SK-N-SH (cell line): ENCODE data around the gene TSHZ2. TPM values are rescaled to one million over a fixed set of nuclear protein-coding genes. Genes with fewer than 3 reads are reported as not detected.

Experiments used
- CTCF ChIA-PET: fragments of 300-600, 350-600 bp; formaldehyde crosslinking; extraction: SDS; loops from one replicate; lab custom pipeline; 2021; lab: Yijun Ruan, JAX
- POLR2A ChIA-PET: fragments of 350-600 bp; sonication (Branson Sonifier 250); formaldehyde crosslinking; extraction: SDS; loops from one replicate; lab custom pipeline; 2020; ENCODE audit warnings: antibody characterized with exemption, inconsistent platforms; lab: Yijun Ruan, JAX
- DNase-seq: peaks from one replicate; pipeline ENCODE4 v3.0.0; 2012
- H2AFZ ChIP-seq: fragments of 200-600 bp; sonication (generic); 2 replicates; pipeline ENCODE4 v1.8.1; 2016; ENCODE audit warnings: antibody characterized with exemption, mild to moderate bottlenecking, low read depth
- H3F3A ChIP-seq: fragments of 200-600 bp; sonication (generic); replicated peaks from 2 replicates; pipeline ENCODE3; 2016; ENCODE audit warnings: antibody characterized with exemption, mild to moderate bottlenecking; ENCODE audit not compliant: insufficient read depth
- H3K27ac ChIP-seq, 2 experiments: fragments of 200-500 bp in 1 of 2; fragments of 200-600 bp in 1 of 2; sonication (Bioruptor generic) in 1 of 2; sonication (generic), shearing (Covaris generic) in 1 of 2; 2 replicates each; pipeline versions ENCODE4 v1.5.1 to v1.6.1; 2014 to 2016; ENCODE audit warnings: low read depth in 2 of 2, inconsistent platforms in 1 of 2, low read length in 1 of 2, mild to moderate bottlenecking in 1 of 2, mixed read lengths in 1 of 2
- H3K27me3 ChIP-seq: fragments of 200-600 bp; sonication (generic), shearing (Covaris generic); 2 replicates; pipeline ENCODE4 v1.6.1; 2016; ENCODE audit warnings: mixed run types; ENCODE audit not compliant: insufficient read depth
- H3K36me3 ChIP-seq, 2 experiments: fragments of 200-500 bp in 1 of 2; fragments of 200-600 bp in 1 of 2; sonication (Bioruptor generic) in 1 of 2; sonication (generic) in 1 of 2; replicated peaks in 1 of 2; 2 replicates each; pipeline versions ENCODE3 to v1.5.1; 2014 to 2016; ENCODE audit warnings: low read length in 1 of 2, mild to moderate bottlenecking in 1 of 2; ENCODE audit not compliant: insufficient read depth in 2 of 2, control insufficient read depth in 1 of 2
- H3K4me1 ChIP-seq, 2 experiments: fragments of 200-500 bp in 1 of 2; fragments of 200-600 bp in 1 of 2; sonication (Bioruptor generic) in 1 of 2; sonication (generic), shearing (Covaris generic) in 1 of 2; 2 replicates each; pipeline versions ENCODE4 v1.5.1 to v1.6.1; 2014 to 2016; ENCODE audit warnings: low read depth in 1 of 2, low read length in 1 of 2, mixed run types in 1 of 2; ENCODE audit not compliant: insufficient read depth in 2 of 2, control insufficient read depth in 1 of 2
- H3K4me2 ChIP-seq: fragments of 200-600 bp; sonication (generic), shearing (Covaris generic); 2 replicates; pipeline ENCODE4 v1.6.1; 2017; ENCODE audit warnings: mixed run types
- H3K4me3 ChIP-seq, 2 experiments: fragments of 200-500 bp in 1 of 2; fragments of 200-600 bp in 1 of 2; sonication (Bioruptor generic) in 1 of 2; sonication (generic), shearing (Covaris generic) in 1 of 2; 2 replicates each; pipeline versions ENCODE4 v1.5.1 to v1.8.1; 2014 to 2016; ENCODE audit warnings: low read depth in 2 of 2, inconsistent platforms in 1 of 2, low read length in 1 of 2, mild to moderate bottlenecking in 1 of 2, mixed read lengths in 1 of 2, moderate library complexity in 1 of 2
- H3K79me2 ChIP-seq: fragments of 200-600 bp; sonication (generic); 2 replicates; pipeline ENCODE4 v1.8.1; 2017; ENCODE audit warnings: mild to moderate bottlenecking; ENCODE audit not compliant: insufficient read depth
- H3K9ac ChIP-seq: fragments of 200-600 bp; sonication (generic); 2 replicates; pipeline ENCODE4 v1.6.1; 2017; ENCODE audit warnings: mixed run types
- H3K9me2 ChIP-seq: fragments of 200-600 bp; sonication (generic); 2 replicates; pipeline ENCODE4 v1.6.1; 2017; ENCODE audit warnings: mixed run types
- H3K9me3 ChIP-seq: fragments of 200-600 bp; sonication (generic); 2 replicates; pipeline ENCODE4 v1.6.1; 2017; ENCODE audit warnings: mixed run types, mild to moderate bottlenecking, moderate library complexity
- H4K20me1 ChIP-seq: fragments of 200-600 bp; sonication (generic); 2 replicates; pipeline ENCODE4 v1.6.1; 2017; ENCODE audit warnings: mild to moderate bottlenecking, mixed run types; ENCODE audit not compliant: insufficient read depth
- EP300 ChIP-seq, 2 experiments: IDR thresholded peaks; 2 replicates each; pipeline versions ENCODE4 v1.4.0 to v1.6.1; 2012; ENCODE audit warnings: borderline replicate concordance in 1 of 2, low read depth in 1 of 2, low read length in 1 of 2
- FOSL2 ChIP-seq: IDR thresholded peaks from 2 replicates; pipeline ENCODE4 v1.4.0; 2012; ENCODE audit warnings: low read depth, mild to moderate bottlenecking, moderate library complexity, borderline replicate concordance
- FOXJ3 ChIP-seq: sonication (generic); formaldehyde crosslinking; IDR thresholded peaks from 2 replicates; pipeline ENCODE4 v1.5.1; 2020; ENCODE audit warnings: mild to moderate bottlenecking, missing genetic modification reagents
- FOXM1 ChIP-seq: IDR thresholded peaks from 2 replicates; pipeline ENCODE4 v1.4.0; 2012; ENCODE audit warnings: low read depth, mild to moderate bottlenecking
- GATA2 ChIP-seq: sonication (generic); formaldehyde crosslinking; IDR thresholded peaks from 2 replicates; pipeline ENCODE4 v1.5.0; 2020; ENCODE audit warnings: mild to moderate bottlenecking, missing genetic modification reagents
- JUND ChIP-seq: IDR thresholded peaks from 2 replicates; pipeline ENCODE4 v1.4.0; 2012
- MEF2A ChIP-seq: IDR thresholded peaks from 2 replicates; pipeline ENCODE4 v1.4.0; 2012; ENCODE audit warnings: low read depth, borderline replicate concordance
- NRF1 ChIP-seq: IDR thresholded peaks from 2 replicates; pipeline ENCODE4 v1.6.1; 2012; ENCODE audit warnings: low read depth, mild to moderate bottlenecking, low read length
- POLR2AphosphoS5 ChIP-seq: IDR thresholded peaks from 2 replicates; pipeline ENCODE4 v1.6.1; 2012; ENCODE audit warnings: low read depth, low read length
- RAD21 ChIP-seq: IDR thresholded peaks from 2 replicates; pipeline ENCODE4 v1.6.1; 2012; ENCODE audit warnings: mild to moderate bottlenecking, low read length
- RXRA ChIP-seq: IDR thresholded peaks from 2 replicates; pipeline ENCODE4 v1.4.0; 2012; ENCODE audit warnings: low read depth, mild to moderate bottlenecking, borderline replicate concordance
- SMC3 ChIP-seq: IDR thresholded peaks from 2 replicates; pipeline ENCODE4 v1.6.1; 2012; ENCODE audit warnings: low read depth, low read length, improper control_type of control experiment
- TCF12 ChIP-seq: IDR thresholded peaks from 2 replicates; pipeline ENCODE4 v1.4.0; 2012
- TEAD4 ChIP-seq: IDR thresholded peaks from 2 replicates; pipeline ENCODE4 v1.4.0; 2012; ENCODE audit warnings: mild to moderate bottlenecking, borderline replicate concordance; ENCODE audit not compliant: insufficient read depth
- YY1 ChIP-seq: IDR thresholded peaks from 2 replicates; pipeline ENCODE4 v1.4.0; 2012; ENCODE audit warnings: low read depth, mild to moderate bottlenecking
- WGBS: methylation state at CpG from one replicate; pipeline ENCODE4 v1.1.6; 2017; ENCODE audit warnings: low lambda C conversion rate; 5-methylcytosine and 5-hydroxymethylcytosine counted together
- polyA plus RNA-seq, 3 experiments: library from polyadenylated mRNA; depleted of rRNA; stranded (reverse); fragments of >200 nt; gene quantifications; 2 replicates each; pipeline ENCODE4 v1.2.3, GENCODE V29; 2012
- TF ChIP-seq, protein P1 (sequence below): fragments of 200-600 bp; sonication (generic); IDR thresholded peaks from 2 replicates; pipeline ENCODE4 v1.6.1; 2017; ENCODE audit warnings: antibody characterized with exemption, mild to moderate bottlenecking, moderate library complexity
- TF ChIP-seq, protein P2 (sequence below): fragments of 150-350 bp; IDR thresholded peaks from 2 replicates; pipeline ENCODE4 v1.6.1; 2016; ENCODE audit warnings: mild to moderate bottlenecking, low read depth, low read length

TSHZ2 gene
- polyA plus RNA-seq, 1 of the 3 experiments (the other 2 are of a cell fraction): 0.13 TPM

DNA sequence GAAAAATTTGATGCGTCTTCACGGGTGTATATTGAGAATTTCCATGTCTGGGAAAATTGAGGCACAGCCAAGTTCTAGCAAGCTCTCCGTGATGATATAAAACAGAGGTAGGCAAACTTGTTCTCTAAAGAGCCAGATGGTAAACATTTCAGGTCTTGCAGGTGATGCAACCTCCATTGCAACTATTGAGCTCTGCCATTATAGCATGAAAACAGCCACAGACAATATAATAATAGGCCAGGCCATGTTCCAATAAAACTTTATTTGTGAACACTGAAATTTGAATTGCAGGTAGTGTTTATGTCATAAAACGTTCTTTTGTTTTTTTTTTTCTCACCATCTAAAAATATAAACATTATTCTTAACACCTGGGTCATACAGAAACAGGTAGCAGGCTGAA, 453.3 kb downstream of the TSHZ2 start:
- Histone ChIP-seq H3K4me2 (no peak overlapping the region), H4K20me1 (no peaks in the 10 kb centered on the region), H3K27ac (no peak overlapping the region), H3K79me2 (no peaks in the 10 kb centered on the region), H3F3A (no peaks in the 10 kb centered on the region), H3K4me3 (no peak overlapping the region), H3K9me3 (no peaks in the 10 kb centered on the region), H3K27me3 (no peaks in the 10 kb centered on the region), H2AFZ (no peak overlapping the region), H3K9ac (no peak overlapping the region), H3K9me2 (no peaks in the 10 kb centered on the region), H3K4me1 (no peaks in the 10 kb centered on the region)
- CTCF ChIA-PET: no interaction called here
- WGBS: 48% methylated on average over 4 of the region's 4 CpGs
- POLR2A ChIA-PET: no interaction called here
- no peak for TF ChIP-seq FOXJ3 (CRISPR knock-in tag)
- no peak for TF ChIP-seq TCF12
- no peak for TF ChIP-seq FOXM1
- TF ChIP-seq, all 33 proteins: peak for 0
- H3K36me3 ChIP-seq: no peaks in the 10 kb centered on the region
- DNase-seq: no peak

DNA sequence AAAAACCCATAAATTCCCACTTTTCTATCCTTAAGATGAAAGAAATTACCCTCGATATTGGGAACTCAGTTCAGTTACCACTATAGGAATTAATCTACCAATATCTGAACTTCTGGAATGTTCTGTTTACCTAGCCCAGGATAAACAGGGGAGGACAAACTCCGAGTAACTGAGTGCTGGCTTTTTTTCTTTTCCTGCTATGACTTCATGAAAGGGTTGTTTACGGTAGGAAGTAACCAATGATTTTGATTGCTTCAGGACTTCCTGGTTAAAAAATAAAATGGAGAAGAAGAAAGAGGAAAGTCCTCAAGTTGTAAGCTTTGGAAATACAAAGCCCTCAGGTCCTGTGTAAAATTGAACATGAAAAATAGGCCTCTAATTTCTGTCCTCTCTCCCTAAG, 453.8 kb downstream of the TSHZ2 start:
- H3K9ac ChIP-seq: no peak overlapping the region
- no peak for DNase-seq
- TF ChIP-seq GATA2 (no peak), EP300 (IDR thresholded peaks at IDR 0.05; ENCODE audit: borderline replicate concordance in 1 of 2, low read depth in 1 of 2, low read length in 1 of 2) (no peak), POLR2AphosphoS5 (no peak), TEAD4 (no peak), NRF1 (no peak), MEF2A (no peak), FOSL2 (no peak), SMC3 (no peak), FOXJ3 (CRISPR knock-in tag) (no peak), RXRA (no peak), RAD21 (no peak), YY1 (no peak), JUND (no peak)
- TF ChIP-seq, protein P1, sequence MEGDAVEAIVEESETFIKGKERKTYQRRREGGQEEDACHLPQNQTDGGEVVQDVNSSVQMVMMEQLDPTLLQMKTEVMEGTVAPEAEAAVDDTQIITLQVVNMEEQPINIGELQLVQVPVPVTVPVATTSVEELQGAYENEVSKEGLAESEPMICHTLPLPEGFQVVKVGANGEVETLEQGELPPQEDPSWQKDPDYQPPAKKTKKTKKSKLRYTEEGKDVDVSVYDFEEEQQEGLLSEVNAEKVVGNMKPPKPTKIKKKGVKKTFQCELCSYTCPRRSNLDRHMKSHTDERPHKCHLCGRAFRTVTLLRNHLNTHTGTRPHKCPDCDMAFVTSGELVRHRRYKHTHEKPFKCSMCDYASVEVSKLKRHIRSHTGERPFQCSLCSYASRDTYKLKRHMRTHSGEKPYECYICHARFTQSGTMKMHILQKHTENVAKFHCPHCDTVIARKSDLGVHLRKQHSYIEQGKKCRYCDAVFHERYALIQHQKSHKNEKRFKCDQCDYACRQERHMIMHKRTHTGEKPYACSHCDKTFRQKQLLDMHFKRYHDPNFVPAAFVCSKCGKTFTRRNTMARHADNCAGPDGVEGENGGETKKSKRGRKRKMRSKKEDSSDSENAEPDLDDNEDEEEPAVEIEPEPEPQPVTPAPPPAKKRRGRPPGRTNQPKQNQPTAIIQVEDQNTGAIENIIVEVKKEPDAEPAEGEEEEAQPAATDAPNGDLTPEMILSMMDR: no peak
- TF ChIP-seq, protein P2, sequence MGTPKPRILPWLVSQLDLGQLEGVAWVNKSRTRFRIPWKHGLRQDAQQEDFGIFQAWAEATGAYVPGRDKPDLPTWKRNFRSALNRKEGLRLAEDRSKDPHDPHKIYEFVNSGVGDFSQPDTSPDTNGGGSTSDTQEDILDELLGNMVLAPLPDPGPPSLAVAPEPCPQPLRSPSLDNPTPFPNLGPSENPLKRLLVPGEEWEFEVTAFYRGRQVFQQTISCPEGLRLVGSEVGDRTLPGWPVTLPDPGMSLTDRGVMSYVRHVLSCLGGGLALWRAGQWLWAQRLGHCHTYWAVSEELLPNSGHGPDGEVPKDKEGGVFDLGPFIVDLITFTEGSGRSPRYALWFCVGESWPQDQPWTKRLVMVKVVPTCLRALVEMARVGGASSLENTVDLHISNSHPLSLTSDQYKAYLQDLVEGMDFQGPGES: no peak
- no peaks in the 10 kb centered on the region for H3K27me3 ChIP-seq
- H3F3A ChIP-seq: no peaks in the 10 kb centered on the region
- H4K20me1 ChIP-seq: no peaks in the 10 kb centered on the region
- H3K4me1 ChIP-seq: no peaks in the 10 kb centered on the region
- H3K4me2 ChIP-seq: no peak overlapping the region
- 23% methylated on average over 3 of the region's 3 CpGs for WGBS
- no peak overlapping the region for H2AFZ ChIP-seq
- ChIA-PET POLR2A (no interaction called here), CTCF (interaction anchor here (1.0 kb wide), 1 partner anchor 10 kb away, joined by 3 read pairs; no protein-coding TSS in a partner anchor)
- H3K4me3 ChIP-seq: no peak overlapping the region
- no peak overlapping the region for H3K27ac ChIP-seq
- no peaks in the 10 kb centered on the region for H3K9me3 ChIP-seq
- no peaks in the 10 kb centered on the region for H3K36me3 ChIP-seq
- no peaks in the 10 kb centered on the region for H3K9me2 ChIP-seq
- no peaks in the 10 kb centered on the region for H3K79me2 ChIP-seq
